ENCODE data around the gene ZMAT5.

ZMAT5 gene, protein sequence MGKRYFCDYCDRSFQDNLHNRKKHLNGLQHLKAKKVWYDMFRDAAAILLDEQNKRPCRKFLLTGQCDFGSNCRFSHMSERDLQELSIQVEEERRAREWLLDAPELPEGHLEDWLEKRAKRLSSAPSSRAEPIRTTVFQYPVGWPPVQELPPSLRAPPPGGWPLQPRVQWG

GRCh38 chr22:29766632-29767170 is at the start of gene ZMAT5:
Gene ZMAT5, minus strand, starts transcription at chr22:29767007. Its CDS starts 18,463 bp downstream, at chr22:29748544.
- DNase-seq (ENCODE audit: low spot score): peak; percentile 97

- DNase-seq (ENCODE audit: low spot score): no peak
Observed at GRCh38 chr22:29816539-29816938, 49.7 kb upstream of the ZMAT5 start.

- no peak for DNase-seq (ENCODE audit: low spot score)
Observed at GRCh38 chr22:29816128-29816527, 49.3 kb upstream of the ZMAT5 start.

DNA sequence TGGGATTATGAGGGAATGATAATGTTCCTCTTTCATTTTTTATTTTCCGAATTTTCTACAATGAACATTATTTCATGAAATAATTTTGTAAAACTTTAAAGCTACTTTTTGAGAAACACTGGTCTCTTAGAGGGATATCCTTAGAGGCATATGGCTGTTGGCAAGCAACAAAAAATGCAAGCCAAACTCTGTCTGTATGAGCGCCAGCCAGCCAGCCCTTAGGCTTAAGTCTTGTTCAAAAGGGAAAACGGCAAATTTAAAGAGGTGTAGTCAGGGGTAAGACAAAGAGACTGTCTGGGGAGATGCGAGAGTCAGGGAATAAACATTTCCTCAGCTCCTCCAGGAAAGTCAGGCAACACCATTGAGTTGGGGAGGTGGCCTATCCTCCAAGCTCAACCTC is 48.8 kb upstream of the ZMAT5 start:
- no peak for DNase-seq (ENCODE audit: low spot score)

GRCh38 chr22:29814003-29814402 is 47.2 kb upstream of the ZMAT5 start:
- DNase-seq (ENCODE audit: low spot score): no peak

GRCh38 chr22:29813563-29813962 is 46.8 kb upstream of the ZMAT5 start:
- DNase-seq (ENCODE audit: low spot score): peak; percentile 41

DNA sequence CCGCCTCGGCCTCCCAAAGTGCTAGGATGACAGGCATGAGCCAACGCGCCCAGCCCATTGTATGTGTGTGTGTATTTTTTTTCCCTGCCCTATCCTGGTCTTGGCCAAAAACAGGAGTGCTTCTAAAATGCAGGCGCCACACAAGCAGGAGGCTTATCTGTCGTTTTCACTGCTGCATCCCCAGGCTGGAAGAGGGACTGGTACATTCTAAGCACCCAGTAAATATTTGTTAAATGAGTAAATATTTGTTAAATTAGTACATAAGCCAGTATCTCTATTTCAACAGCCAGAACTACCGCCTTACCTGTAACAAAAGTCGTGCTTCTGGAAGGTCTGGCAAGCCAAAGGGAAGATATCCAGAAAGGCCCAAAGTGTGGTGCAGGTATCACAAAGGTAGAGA is 46.3 kb upstream of the ZMAT5 start:
- no peak for DNase-seq (ENCODE audit: low spot score)

GRCh38 chr22:29811377-29811776 is 44.6 kb upstream of the ZMAT5 start:
- no peak for DNase-seq (ENCODE audit: low spot score)

GRCh38 chr22:29810216-29810615 is 43.4 kb upstream of the ZMAT5 start:
- DNase-seq (ENCODE audit: low spot score): no peak

GRCh38 chr22:29806196-29806595 is 39.4 kb upstream of the ZMAT5 start:
- no peak for DNase-seq (ENCODE audit: low spot score)

GRCh38 chr22:29804985-29805384 is 38.2 kb upstream of the ZMAT5 start:
- no peak for DNase-seq (ENCODE audit: low spot score)

GRCh38 chr22:29803190-29803589 is 36.4 kb upstream of the ZMAT5 start:
- DNase-seq (ENCODE audit: low spot score): no peak

DNA sequence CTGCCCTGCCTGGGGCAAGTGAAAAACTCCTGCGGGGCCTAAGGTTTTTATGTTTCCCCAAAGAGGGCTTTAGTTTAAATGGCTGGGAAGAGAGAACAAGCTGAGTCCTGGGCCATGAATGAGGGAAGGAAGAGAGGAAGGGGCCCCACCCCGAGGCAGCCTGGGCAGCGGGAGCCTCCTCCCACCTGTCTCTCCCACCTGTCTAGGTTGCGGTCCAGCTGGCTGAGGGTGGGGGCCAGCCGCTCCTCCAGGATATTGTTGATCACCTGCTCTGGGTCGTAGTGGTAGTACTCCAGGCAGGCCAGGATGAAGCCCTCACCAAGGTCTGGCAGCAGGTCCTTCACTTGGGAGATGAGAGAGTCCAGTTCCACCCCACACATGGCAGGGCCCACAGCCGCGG is 35.0 kb upstream of the ZMAT5 start:
- DNase-seq (ENCODE audit: low spot score): no peak

DNA sequence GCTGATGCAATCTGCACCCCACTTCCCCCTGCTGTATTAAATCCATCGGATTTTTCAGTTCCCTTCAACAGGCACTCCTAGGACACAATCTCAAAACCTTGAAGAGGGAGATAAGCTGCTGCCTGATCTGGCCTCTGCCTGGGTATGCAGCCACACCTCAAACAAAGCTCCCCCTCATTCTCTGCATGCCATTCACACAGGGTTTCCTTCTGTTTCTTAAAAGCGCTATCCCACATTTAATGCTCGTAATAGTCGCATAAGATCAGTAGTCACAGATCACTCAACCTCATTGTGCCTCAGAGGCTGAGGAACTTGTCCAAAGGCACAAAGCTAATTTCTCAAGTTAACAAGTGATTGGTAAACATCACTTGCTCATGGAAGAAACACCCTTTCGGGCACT is 34.3 kb upstream of the ZMAT5 start:
- no peak for DNase-seq (ENCODE audit: low spot score)

DNA sequence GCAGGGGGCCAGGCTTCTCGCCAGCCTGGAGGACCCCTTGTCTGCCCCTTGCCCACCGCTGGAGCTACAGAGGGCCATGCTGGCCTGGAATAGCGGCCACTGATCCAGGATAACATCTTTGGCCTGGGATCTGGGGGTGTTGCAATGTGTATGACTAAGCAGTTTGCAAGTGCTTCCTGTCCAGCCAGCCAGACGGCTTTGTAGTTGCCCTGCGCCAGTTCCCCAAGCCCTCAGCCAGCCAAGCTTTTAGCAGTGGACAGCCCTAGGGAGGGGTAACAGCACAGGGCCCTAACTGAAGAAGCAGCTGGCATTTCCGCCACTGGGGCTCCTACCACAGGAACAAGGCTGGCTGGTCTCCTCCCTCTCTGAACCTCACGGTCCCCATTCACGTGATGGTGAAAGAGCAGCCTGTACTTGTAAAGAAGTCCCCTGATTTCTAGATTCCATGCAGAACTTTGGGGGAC is 32.4 kb upstream of the ZMAT5 start:
- DNase-seq (ENCODE audit: low spot score): peak; percentile 56

GRCh38 chr22:29798801-29799200 is 32.0 kb upstream of the ZMAT5 start:
- DNase-seq (ENCODE audit: low spot score): no peak

DNA sequence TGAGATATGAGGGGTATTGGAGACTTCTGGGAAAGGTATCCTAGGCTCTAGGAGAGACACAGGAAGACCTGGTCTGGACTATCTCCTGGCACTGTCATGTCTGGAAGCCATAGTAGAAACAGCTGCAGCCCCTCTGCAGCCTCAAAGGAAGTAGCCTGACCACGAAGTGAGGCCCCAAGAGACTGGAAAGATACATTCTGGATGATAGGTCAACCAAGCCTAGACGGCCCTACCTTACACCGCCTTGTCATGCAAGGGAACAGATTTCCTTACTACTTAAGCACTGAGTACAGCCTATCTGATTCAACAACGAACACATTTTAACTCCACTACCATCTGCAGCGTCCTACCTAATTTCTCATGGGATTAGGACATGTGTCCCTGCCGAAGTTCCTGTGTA is 31.5 kb upstream of the ZMAT5 start:
- DNase-seq (ENCODE audit: low spot score): no peak

GRCh38 chr22:29797351-29797750 is 30.5 kb upstream of the ZMAT5 start:
- no peak for DNase-seq (ENCODE audit: low spot score)

GRCh38 chr22:29795663-29796062 is 28.9 kb upstream of the ZMAT5 start:
- no peak for DNase-seq (ENCODE audit: low spot score)

DNA sequence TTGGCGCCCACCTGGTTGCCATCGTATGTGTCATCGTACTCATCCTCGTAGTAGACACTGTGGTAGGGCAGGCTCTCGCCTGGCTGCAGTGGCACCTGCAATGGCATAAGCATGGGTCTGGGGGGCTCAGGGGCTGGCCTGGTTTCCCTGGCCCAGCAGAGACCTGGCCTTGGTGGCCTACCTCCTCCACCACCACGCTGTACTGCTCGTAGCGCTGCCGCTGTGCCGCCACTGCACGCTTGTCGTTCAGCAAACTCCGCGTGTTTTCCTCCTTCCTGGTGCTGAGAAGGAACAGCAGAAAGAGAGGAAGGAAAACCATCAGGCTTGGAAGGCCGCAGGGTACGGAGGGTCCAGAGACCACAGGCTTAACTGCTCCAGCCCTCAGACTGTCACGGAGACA is 26.6 kb upstream of the ZMAT5 start:
- no peak for DNase-seq (ENCODE audit: low spot score)

DNA sequence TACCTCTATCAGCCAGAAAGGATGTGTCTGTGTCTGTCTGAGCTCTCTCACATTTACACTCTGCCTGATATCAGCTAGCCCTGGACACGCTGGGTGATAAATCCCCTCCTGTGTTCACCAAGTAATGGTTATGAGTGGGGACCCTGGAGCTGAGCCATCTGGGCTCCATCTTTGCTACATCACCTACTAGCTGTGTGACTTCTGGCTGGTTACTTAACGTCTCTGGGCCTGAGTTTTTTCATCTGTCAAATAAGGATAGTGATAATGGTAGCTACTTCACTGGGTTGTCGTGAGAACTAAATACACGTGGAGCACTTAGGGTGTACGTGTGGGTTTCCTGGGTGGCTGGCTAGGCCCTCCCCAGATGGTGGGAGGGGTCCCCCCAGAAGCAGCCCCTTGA is 23.3 kb upstream of the ZMAT5 start:
- no peak for DNase-seq (ENCODE audit: low spot score)

DNA sequence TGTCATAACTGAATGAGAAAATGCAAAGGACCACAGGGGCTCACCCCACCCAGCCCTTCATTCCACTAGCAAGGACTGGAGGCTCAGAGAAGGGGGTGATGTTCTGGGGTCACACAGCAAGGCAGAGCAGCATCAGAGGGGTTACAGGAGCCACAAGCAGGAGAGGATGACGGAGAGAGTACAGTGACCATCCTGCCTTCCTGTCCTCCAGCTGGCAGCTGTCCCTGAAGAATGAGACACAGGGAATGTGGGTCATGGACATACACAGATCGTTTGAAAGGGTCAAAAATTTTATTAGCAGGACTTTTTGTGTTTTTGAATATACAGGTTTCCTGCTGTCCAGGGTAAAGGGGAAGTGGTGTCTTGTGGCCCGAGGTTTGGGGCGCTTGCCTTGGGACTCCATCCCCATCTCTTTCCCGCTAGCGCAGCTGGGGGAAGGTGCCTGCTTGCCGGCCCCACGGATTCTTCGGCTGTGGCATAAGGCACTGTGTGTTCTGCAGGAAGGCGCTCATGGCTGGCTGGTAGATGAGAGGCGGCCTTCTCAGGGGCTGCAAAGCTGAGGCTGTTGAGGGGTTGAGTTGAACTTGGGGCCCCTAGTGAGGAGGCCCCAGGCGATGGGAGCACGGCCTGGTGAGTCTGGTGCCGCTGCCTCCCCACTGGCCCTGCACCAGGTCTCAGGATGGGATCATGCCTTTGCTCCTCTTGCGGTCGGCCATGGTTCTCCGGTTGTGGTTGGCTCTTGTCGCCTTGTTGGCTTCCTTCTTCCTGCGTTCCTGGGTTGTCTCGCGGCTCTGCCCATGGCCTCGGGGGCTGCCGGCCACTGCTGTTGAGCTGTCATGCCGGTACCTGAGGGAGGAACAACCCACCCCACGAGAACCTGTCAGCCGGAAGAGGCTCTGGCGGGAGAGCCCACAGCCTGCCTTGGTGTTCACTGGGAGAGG is 21.8 kb upstream of the ZMAT5 start:
- DNase-seq (ENCODE audit: low spot score): no peak

DNA sequence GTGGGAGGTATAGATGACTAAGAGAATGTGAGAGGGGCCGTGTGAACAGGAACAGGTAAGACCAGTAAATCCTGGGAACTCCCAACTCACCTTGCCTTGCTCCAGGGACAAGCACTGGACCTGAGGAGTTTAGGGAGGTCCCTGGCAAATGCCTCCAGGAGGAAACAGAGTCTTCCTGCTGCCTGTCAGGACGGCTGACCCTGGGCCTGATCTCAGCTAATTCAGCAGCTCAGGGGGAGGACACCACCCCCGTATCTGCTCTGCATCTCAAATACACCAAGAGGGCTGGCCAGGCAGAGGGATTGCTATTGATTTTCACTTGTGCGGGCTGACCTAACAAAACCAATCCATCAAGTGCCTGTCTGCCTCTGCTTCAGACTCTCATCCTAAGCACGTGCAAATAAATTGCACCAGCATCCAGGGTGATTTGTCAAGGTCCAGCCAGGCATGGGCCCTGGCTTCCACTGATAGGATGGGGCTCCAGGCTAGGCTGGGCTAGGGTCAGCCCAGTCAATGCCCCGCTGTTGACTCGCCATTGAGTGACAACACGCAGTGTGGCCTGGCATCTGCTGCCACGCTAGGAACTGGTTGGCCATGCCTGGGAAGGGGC is 20.7 kb upstream of the ZMAT5 start:
- DNase-seq (ENCODE audit: low spot score): no peak

All from hematopoietic multipotent progenitor cell treated with erythropoietin and hydrocortisone succinate and interleukin-3 and kit ligand, for 17 days (in vitro differentiated cells).